MM.1S (cell line): ENCODE results near the gene LRRTM4.

Experiments used
- EZH2phosphoT487 ChIP-seq: fragments of 300-600 bp; sonication (generic); IDR thresholded peaks from 2 replicates; pipeline ENCODE4 v1.6.1; 2018; ENCODE audit warnings: antibody characterized with exemption, low read length
- TF ChIP-seq, protein P1 (sequence below): fragments of 300-600 bp; sonication (generic); IDR thresholded peaks from 2 replicates; pipeline ENCODE4 v1.5.1; 2016; ENCODE audit warnings: antibody characterized with exemption, low read length, mixed read lengths

DNA sequence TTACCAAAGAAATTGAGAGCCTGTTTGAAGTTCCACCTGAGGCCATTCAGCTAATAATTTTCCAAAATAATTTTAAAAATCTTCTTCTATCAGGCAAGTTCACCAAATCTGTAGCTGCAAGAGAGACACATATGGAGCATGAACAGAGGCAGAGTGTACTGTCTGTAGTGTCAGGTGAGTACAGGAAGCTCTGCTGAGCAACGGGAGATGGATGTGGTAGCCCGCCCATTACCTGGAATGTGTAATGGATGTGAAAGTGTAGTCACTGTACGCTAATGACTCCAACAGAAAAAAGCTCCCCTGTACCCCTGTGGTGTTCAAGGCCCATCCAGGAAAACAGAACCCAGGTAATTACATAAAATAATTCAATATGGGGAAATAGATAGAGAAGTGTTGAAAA lies 311.5 kb downstream of the LRRTM4 start:
- TF ChIP-seq, protein P1, sequence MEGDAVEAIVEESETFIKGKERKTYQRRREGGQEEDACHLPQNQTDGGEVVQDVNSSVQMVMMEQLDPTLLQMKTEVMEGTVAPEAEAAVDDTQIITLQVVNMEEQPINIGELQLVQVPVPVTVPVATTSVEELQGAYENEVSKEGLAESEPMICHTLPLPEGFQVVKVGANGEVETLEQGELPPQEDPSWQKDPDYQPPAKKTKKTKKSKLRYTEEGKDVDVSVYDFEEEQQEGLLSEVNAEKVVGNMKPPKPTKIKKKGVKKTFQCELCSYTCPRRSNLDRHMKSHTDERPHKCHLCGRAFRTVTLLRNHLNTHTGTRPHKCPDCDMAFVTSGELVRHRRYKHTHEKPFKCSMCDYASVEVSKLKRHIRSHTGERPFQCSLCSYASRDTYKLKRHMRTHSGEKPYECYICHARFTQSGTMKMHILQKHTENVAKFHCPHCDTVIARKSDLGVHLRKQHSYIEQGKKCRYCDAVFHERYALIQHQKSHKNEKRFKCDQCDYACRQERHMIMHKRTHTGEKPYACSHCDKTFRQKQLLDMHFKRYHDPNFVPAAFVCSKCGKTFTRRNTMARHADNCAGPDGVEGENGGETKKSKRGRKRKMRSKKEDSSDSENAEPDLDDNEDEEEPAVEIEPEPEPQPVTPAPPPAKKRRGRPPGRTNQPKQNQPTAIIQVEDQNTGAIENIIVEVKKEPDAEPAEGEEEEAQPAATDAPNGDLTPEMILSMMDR = no peak
- TF ChIP-seq EZH2phosphoT487 = no peak
